Mucosa of gallbladder (tissue), 1 donor: ENCODE results near the gene KCNN3. TPM values are rescaled to one million over a fixed set of nuclear protein-coding genes. Genes with fewer than 3 reads are reported as not detected.

Experiments
- DNase-seq: peaks from one replicate; pipeline ENCODE4 v3.0.0-alpha.2; 2020; ENCODE audit warnings: low spot score
- total RNA-seq: library from RNA; stranded (reverse); gene quantifications from one replicate; pipeline ENCODE4 v1.2.1, GENCODE V29; 2021
- donor health status: DM: no; HTN: no; CAD: no.

KCNN3 gene
- total RNA-seq, 1 donor from 2014 or later: 3.9 TPM

- DNase-seq: no peak
These were observed 8.4 kb downstream of the KCNN3 start for GRCh38 chr1:154861607-154862094.

GRCh38 chr1:154860156-154860870 lies 9.8 kb downstream of the KCNN3 start:
- DNase-seq: no peak

- no peak for DNase-seq
These were observed 10.3 kb downstream of the KCNN3 start for GRCh38 chr1:154859786-154860155.

GRCh38 chr1:154859151-154859785 lies 10.8 kb downstream of the KCNN3 start:
- DNase-seq: no peak

GRCh38 chr1:154857441-154858215 lies 12.5 kb downstream of the KCNN3 start:
- no peak for DNase-seq

- no peak for DNase-seq
These were observed 13.1 kb downstream of the KCNN3 start for GRCh38 chr1:154857022-154857421.

GRCh38 chr1:154856544-154856943 lies 13.5 kb downstream of the KCNN3 start:
- DNase-seq: no peak

GRCh38 chr1:154856049-154856448 lies 14.0 kb downstream of the KCNN3 start:
- no peak for DNase-seq

GRCh38 chr1:154855186-154855851 lies 14.8 kb downstream of the KCNN3 start:
- no peak for DNase-seq

- DNase-seq: no peak
These were observed 17.2 kb downstream of the KCNN3 start for GRCh38 chr1:154852845-154853244.

- DNase-seq: no peak
These were observed 18.5 kb downstream of the KCNN3 start for GRCh38 chr1:154851392-154852177.

- no peak for DNase-seq
These were observed 20.4 kb downstream of the KCNN3 start for GRCh38 chr1:154849645-154850131.

- DNase-seq: no peak
These were observed 21.1 kb downstream of the KCNN3 start for GRCh38 chr1:154848983-154849382.

GRCh38 chr1:154847891-154848290 lies 22.2 kb downstream of the KCNN3 start:
- no peak for DNase-seq

- no peak for DNase-seq
These were observed 23.3 kb downstream of the KCNN3 start for GRCh38 chr1:154846565-154847442.

GRCh38 chr1:154845879-154846278 lies 24.2 kb downstream of the KCNN3 start:
- DNase-seq: no peak

GRCh38 chr1:154845174-154845573 lies 24.9 kb downstream of the KCNN3 start:
- no peak for DNase-seq

- no peak for DNase-seq
These were observed 25.8 kb downstream of the KCNN3 start for GRCh38 chr1:154844297-154844681.

GRCh38 chr1:154843636-154844296 lies 26.3 kb downstream of the KCNN3 start:
- no peak for DNase-seq

- no peak for DNase-seq
These were observed 27.4 kb downstream of the KCNN3 start for GRCh38 chr1:154842635-154843034.
